Measurements from ENCODE around the gene TMPRSS13. TPM values are rescaled to one million over a fixed set of nuclear protein-coding genes. Genes with fewer than 3 reads are reported as not detected.

TMPRSS13 gene
- total RNA-seq, 4 donors from 2014 or later = 0.60 to 1.7 TPM; not detected in 2

DNA sequence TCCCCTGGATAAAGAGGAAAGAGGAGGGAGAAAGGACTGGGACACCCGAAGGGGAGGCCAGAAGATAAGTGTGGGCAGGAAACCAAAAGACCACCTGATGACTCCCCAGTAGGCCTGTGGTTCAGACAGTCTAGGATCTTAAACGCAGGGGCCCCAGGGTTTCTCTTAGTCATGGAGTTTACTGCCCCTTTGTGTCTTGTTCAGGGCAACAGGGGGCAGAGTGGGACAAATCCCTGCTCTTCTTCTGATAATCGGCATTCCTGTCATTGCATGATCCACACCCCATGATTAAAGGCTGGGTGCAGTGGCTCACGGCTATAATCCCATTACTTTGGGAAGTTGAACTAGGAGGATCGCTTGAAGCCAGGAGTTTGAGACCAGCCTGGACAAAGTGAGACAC, 4.7 kb upstream of the TMPRSS13 start:
- Histone ChIP-seq H3K27ac (no peak overlapping the region), H3K4me1 (no peaks in the 10 kb centered on the region), H3K27me3 (no peaks in the 10 kb centered on the region), H3K36me3 (no peaks in the 10 kb centered on the region), H3K9me3 (no peaks in the 10 kb centered on the region), H3K4me3 (no peak overlapping the region)
- TF ChIP-seq POLR2A (IDR thresholded peaks at IDR 0.05) = no peak
- TF ChIP-seq, protein P1, sequence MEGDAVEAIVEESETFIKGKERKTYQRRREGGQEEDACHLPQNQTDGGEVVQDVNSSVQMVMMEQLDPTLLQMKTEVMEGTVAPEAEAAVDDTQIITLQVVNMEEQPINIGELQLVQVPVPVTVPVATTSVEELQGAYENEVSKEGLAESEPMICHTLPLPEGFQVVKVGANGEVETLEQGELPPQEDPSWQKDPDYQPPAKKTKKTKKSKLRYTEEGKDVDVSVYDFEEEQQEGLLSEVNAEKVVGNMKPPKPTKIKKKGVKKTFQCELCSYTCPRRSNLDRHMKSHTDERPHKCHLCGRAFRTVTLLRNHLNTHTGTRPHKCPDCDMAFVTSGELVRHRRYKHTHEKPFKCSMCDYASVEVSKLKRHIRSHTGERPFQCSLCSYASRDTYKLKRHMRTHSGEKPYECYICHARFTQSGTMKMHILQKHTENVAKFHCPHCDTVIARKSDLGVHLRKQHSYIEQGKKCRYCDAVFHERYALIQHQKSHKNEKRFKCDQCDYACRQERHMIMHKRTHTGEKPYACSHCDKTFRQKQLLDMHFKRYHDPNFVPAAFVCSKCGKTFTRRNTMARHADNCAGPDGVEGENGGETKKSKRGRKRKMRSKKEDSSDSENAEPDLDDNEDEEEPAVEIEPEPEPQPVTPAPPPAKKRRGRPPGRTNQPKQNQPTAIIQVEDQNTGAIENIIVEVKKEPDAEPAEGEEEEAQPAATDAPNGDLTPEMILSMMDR (IDR thresholded peaks at IDR 0.05) = no peak
- no peak for TF ChIP-seq EP300 (IDR thresholded peaks at IDR 0.05)
- no peak for DNase-seq (ENCODE audit: low spot score in 2 of 2)
- WGBS, 2 donors = 55 to 76% methylated on average over 5 of the region's 5 CpGs

DNA sequence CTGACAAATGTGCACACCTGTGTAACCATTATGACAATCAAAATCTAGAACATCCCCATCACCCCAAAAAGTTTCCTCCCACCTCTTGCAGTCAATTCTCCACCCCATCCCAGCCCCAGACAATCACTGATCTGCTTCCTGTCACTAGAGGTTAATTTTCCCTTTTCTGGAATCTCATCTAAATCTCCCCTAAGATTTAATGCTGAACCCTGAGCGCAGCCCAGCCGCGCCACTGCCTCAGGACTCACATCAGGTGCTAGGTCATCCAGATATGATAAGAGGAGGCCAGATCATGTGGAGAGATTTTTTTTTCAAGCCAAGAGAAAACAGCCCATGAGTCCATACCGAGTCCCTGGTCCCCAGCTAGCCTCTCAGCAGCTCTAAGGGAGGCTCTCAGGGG, 4.3 kb upstream of the TMPRSS13 start:
- 88 to 95% methylated on average over 4 of the region's 4 CpGs for WGBS, 2 donors
- no peak for DNase-seq (ENCODE audit: low spot score in 2 of 2)
- H3K27ac ChIP-seq = no peak overlapping the region

DNA sequence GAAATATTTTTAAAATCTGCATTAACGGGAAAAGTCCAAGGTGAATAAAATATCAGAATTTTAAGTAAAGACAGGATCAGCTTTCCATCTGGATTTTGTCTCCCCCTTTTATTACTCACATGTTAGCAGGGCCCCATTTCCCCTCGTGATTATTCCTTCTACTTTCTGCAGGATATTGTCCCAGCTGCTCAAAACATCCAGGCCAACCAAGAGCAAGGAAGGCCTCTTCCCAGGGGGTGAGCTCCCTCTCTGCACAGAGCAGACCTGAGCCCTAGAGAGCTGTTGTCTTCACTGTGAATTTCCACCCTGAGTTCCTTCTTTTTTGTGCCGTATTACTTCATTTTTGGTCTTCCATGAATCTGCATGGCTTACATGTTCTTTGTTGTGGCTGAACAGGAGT, 3.7 kb upstream of the TMPRSS13 start:
- DNase-seq (ENCODE audit: low spot score in 2 of 2) = no peak
- TF ChIP-seq POLR2A (IDR thresholded peaks at IDR 0.05) (no peak), EP300 (IDR thresholded peaks at IDR 0.05) (no peak)
- TF ChIP-seq, protein P1 (IDR thresholded peaks at IDR 0.05) = no peak
- no peaks in the 10 kb centered on the region for H3K27me3 ChIP-seq
- no peaks in the 10 kb centered on the region for H3K4me1 ChIP-seq
- 71% methylated on average over 3 of the region's 3 CpGs for WGBS, 2 donors
- no peaks in the 10 kb centered on the region for H3K9me3 ChIP-seq
- no peaks in the 10 kb centered on the region for H3K36me3 ChIP-seq
- H3K27ac ChIP-seq = no peak overlapping the region
- no peak overlapping the region for H3K4me3 ChIP-seq

More for the DNA sequence above, 4.3 kb upstream of the TMPRSS13 start:
- no peaks in the 10 kb centered on the region for H3K27me3 ChIP-seq
- H3K4me1 ChIP-seq = no peaks in the 10 kb centered on the region
- TF ChIP-seq, protein P1 (IDR thresholded peaks at IDR 0.05) = no peak
- no peak for TF ChIP-seq POLR2A (IDR thresholded peaks at IDR 0.05)
- no peak for TF ChIP-seq EP300 (IDR thresholded peaks at IDR 0.05)
- no peak overlapping the region for H3K4me3 ChIP-seq
- H3K9me3 ChIP-seq = no peaks in the 10 kb centered on the region
- no peaks in the 10 kb centered on the region for H3K36me3 ChIP-seq

DNA sequence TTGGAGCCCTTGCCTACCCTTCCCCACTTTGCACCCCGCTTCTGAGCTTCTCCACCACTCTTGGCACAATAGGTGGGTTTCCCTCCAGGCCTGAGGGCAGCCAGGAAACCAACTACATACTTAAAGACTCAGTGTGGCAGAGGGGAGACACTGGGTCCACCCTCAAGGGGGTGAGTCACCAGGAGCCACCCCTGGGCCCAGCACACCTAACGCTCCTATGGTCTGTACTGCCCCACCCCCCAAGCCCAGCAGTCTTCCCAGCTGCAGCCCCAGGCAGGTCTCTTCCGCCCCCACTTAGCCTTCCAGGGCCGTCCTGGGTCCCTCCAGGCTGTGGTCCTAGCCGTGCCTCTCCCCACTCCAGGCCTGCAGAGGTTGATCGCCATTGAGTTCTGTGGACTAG, 3.2 kb upstream of the TMPRSS13 start:
- Histone ChIP-seq H3K36me3 (no peaks in the 10 kb centered on the region), H3K4me3 (no peak overlapping the region), H3K27me3 (no peaks in the 10 kb centered on the region), H3K9me3 (no peaks in the 10 kb centered on the region), H3K27ac (no peak overlapping the region), H3K4me1 (no peaks in the 10 kb centered on the region)
- 82 to 87% methylated on average over 6 of the region's 6 CpGs for WGBS, 2 donors
- TF ChIP-seq EP300 (IDR thresholded peaks at IDR 0.05) (no peak), POLR2A (IDR thresholded peaks at IDR 0.05) (no peak)
- TF ChIP-seq, protein P1 (IDR thresholded peaks at IDR 0.05) = no peak
- DNase-seq (ENCODE audit: low spot score in 2 of 2) = no peak

DNA sequence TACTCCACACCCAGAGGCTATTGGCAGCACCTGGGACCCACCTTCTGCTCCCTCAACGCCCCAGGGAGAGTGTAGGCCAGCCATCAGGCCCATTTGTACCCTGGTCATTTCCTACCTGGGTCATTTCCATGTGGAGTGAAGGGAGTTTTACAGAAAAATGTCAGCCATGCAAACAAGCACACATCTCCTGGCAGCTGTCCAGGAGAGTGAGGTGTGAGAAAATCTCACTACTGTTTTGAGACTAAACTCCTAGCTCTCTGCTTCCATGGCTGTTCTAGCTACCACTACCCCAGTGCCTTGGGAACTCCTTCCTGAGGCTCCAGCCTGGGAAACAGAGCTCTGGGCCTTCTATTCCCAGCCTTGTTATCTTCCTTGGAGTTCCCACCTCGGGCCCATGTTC, 2.8 kb upstream of the TMPRSS13 start:
- TF ChIP-seq POLR2A (IDR thresholded peaks at IDR 0.05) = no peak
- TF ChIP-seq, protein P1 (IDR thresholded peaks at IDR 0.05) = no peak
- no peak for TF ChIP-seq EP300 (IDR thresholded peaks at IDR 0.05)
- DNase-seq (ENCODE audit: low spot score in 2 of 2) = no peak
- no peaks in the 10 kb centered on the region for H3K36me3 ChIP-seq
- 33 to 69% methylated on average over 2 of the region's 2 CpGs for WGBS, 2 donors
- H3K4me3 ChIP-seq = no peak overlapping the region
- no peaks in the 10 kb centered on the region for H3K4me1 ChIP-seq
- no peaks in the 10 kb centered on the region for H3K9me3 ChIP-seq
- H3K27me3 ChIP-seq = no peaks in the 10 kb centered on the region
- no peak overlapping the region for H3K27ac ChIP-seq
